ENCODE results near the gene MPP4.

Gene MPP4

GRCh38 chr2:201654616-201655384, 43.6 kb downstream of the MPP4 start:
- TF ChIP-seq ISL1 (CRISPR knock-in tag; IDR thresholded peaks at IDR 0.05) (peak; percentile 77), CSDC2 (CRISPR knock-in tag; IDR thresholded peaks at IDR 0.05) (no peak)
- TF ChIP-seq, protein P1, sequence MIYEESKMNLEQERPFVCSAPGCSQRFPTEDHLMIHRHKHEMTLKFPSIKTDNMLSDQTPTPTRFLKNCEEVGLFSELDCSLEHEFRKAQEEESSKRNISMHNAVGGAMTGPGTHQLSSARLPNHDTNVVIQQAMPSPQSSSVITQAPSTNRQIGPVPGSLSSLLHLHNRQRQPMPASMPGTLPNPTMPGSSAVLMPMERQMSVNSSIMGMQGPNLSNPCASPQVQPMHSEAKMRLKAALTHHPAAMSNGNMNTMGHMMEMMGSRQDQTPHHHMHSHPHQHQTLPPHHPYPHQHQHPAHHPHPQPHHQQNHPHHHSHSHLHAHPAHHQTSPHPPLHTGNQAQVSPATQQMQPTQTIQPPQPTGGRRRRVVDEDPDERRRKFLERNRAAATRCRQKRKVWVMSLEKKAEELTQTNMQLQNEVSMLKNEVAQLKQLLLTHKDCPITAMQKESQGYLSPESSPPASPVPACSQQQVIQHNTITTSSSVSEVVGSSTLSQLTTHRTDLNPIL (CRISPR knock-in tag; IDR thresholded peaks at IDR 0.05; ENCODE audit: low read depth) = 0 out of 2 replicates have a peak, but pooled peaks have one; percentile 24
- ATAC-seq = peak; percentile 54

DNA sequence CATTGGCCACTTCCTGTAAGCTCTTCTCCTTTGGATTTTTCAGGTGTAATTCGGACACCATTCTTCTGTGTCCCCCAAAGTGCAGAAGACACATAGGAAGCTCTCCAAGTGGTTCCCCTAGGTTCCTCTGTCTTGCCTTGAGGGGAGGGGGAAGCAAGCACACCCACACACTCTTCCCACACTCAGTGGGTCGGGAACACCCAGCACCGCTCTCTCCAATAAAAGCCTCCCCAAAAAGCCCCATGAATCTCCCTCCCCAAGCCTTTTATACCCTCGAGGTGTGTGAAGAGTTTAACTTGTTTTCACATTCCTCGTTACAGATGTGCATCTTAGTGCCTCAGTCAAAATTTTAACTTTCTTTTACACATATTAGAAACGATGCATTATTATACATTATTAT, 45.2 kb downstream of the MPP4 start:
- no peak for ATAC-seq
- no peak for TF ChIP-seq ZC3H10 (CRISPR knock-in tag; IDR thresholded peaks at IDR 0.05)
- TF ChIP-seq OSR1 (CRISPR knock-in tag; IDR thresholded peaks at IDR 0.05) = no peak
- no peak for TF ChIP-seq ZNF565 (CRISPR knock-in tag; conservative IDR thresholded peaks at IDR 0.05; ENCODE audit: low read depth)
- no peak for TF ChIP-seq ZFP3 (CRISPR knock-in tag; IDR thresholded peaks at IDR 0.05)
- TF ChIP-seq CSDC2 (CRISPR knock-in tag; IDR thresholded peaks at IDR 0.05) = no peak
- TF ChIP-seq, protein P2, sequence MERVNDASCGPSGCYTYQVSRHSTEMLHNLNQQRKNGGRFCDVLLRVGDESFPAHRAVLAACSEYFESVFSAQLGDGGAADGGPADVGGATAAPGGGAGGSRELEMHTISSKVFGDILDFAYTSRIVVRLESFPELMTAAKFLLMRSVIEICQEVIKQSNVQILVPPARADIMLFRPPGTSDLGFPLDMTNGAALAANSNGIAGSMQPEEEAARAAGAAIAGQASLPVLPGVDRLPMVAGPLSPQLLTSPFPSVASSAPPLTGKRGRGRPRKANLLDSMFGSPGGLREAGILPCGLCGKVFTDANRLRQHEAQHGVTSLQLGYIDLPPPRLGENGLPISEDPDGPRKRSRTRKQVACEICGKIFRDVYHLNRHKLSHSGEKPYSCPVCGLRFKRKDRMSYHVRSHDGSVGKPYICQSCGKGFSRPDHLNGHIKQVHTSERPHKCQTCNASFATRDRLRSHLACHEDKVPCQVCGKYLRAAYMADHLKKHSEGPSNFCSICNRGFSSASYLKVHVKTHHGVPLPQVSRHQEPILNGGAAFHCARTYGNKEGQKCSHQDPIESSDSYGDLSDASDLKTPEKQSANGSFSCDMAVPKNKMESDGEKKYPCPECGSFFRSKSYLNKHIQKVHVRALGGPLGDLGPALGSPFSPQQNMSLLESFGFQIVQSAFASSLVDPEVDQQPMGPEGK (CRISPR knock-in tag; IDR thresholded peaks at IDR 0.05; ENCODE audit: borderline replicate concordance) = no peak
- TF ChIP-seq TOX (CRISPR knock-in tag; IDR thresholded peaks at IDR 0.05; ENCODE audit: borderline replicate concordance) = no peak
- TF ChIP-seq, protein P3, sequence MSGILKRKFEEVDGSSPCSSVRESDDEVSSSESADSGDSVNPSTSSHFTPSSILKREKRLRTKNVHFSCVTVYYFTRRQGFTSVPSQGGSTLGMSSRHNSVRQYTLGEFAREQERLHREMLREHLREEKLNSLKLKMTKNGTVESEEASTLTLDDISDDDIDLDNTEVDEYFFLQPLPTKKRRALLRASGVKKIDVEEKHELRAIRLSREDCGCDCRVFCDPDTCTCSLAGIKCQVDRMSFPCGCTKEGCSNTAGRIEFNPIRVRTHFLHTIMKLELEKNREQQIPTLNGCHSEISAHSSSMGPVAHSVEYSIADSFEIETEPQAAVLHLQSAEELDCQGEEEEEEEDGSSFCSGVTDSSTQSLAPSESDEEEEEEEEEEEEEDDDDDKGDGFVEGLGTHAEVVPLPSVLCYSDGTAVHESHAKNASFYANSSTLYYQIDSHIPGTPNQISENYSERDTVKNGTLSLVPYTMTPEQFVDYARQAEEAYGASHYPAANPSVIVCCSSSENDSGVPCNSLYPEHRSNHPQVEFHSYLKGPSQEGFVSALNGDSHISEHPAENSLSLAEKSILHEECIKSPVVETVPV (CRISPR knock-in tag; IDR thresholded peaks at IDR 0.05) = no peak
- TF ChIP-seq ZNF8 (CRISPR knock-in tag; IDR thresholded peaks at IDR 0.05) = no peak
- TF ChIP-seq ZNF70 (CRISPR knock-in tag; IDR thresholded peaks at IDR 0.05) = no peak
- TF ChIP-seq ARNTL (CRISPR knock-in tag; IDR thresholded peaks at IDR 0.05; ENCODE audit: borderline replicate concordance, low read depth) = no peak
- TF ChIP-seq GLIS3 (CRISPR knock-in tag; IDR thresholded peaks at IDR 0.05) = no peak
- TF ChIP-seq, protein P4, sequence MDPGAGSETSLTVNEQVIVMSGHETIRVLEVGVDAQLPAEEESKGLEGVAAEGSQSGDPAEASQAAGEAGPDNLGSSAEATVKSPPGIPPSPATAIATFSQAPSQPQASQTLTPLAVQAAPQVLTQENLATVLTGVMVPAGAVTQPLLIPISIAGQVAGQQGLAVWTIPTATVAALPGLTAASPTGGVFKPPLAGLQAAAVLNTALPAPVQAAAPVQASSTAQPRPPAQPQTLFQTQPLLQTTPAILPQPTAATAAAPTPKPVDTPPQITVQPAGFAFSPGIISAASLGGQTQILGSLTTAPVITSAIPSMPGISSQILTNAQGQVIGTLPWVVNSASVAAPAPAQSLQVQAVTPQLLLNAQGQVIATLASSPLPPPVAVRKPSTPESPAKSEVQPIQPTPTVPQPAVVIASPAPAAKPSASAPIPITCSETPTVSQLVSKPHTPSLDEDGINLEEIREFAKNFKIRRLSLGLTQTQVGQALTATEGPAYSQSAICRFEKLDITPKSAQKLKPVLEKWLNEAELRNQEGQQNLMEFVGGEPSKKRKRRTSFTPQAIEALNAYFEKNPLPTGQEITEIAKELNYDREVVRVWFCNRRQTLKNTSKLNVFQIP (CRISPR knock-in tag; IDR thresholded peaks at IDR 0.05; ENCODE audit: borderline replicate concordance, low read depth) = no peak
- no peak for TF ChIP-seq TCF4 (CRISPR knock-in tag; IDR thresholded peaks at IDR 0.05; ENCODE audit: borderline replicate concordance)
- TF ChIP-seq ESRRG (CRISPR knock-in tag; IDR thresholded peaks at IDR 0.05) = no peak
- TF ChIP-seq RARB (CRISPR knock-in tag; IDR thresholded peaks at IDR 0.05) = no peak

GRCh38 chr2:201649442-201649841, 49.0 kb downstream of the MPP4 start:
- TF ChIP-seq ZFP30 (CRISPR knock-in tag; IDR thresholded peaks at IDR 0.05) = no peak
- no peak for TF ChIP-seq ZC3H10 (CRISPR knock-in tag; IDR thresholded peaks at IDR 0.05)
- TF ChIP-seq, protein P4 (CRISPR knock-in tag; IDR thresholded peaks at IDR 0.05; ENCODE audit: borderline replicate concordance, low read depth) = no peak
- TF ChIP-seq SNAI2 (CRISPR knock-in tag; IDR thresholded peaks at IDR 0.05) = no peak
- TF ChIP-seq ZNF565 (CRISPR knock-in tag; conservative IDR thresholded peaks at IDR 0.05; ENCODE audit: low read depth) = no peak
- TF ChIP-seq, protein P1 (CRISPR knock-in tag; IDR thresholded peaks at IDR 0.05; ENCODE audit: low read depth) = no peak
- TF ChIP-seq PPARA (CRISPR knock-in tag; IDR thresholded peaks at IDR 0.05; ENCODE audit: borderline replicate concordance) = no peak
- no peak for TF ChIP-seq GLIS3 (CRISPR knock-in tag; IDR thresholded peaks at IDR 0.05)
- no peak for TF ChIP-seq ISL1 (CRISPR knock-in tag; IDR thresholded peaks at IDR 0.05)
- TF ChIP-seq ZNF8 (CRISPR knock-in tag; IDR thresholded peaks at IDR 0.05) = no peak
- no peak for TF ChIP-seq ESRRG (CRISPR knock-in tag; IDR thresholded peaks at IDR 0.05)
- TF ChIP-seq BACH2 (CRISPR knock-in tag; IDR thresholded peaks at IDR 0.05; ENCODE audit: borderline replicate concordance) = no peak
- ATAC-seq = no peak

Data from SK-N-SH treated with all-trans-retinoic acid at 6 μM for 48 hours (cell line).